HepG2 (cell line): ENCODE data around the gene CDX1.

Experiments
- GLI4 ChIP-seq: sonication (generic); formaldehyde crosslinking; IDR thresholded peaks from 2 replicates; pipeline ENCODE4 v1.5.1; 2020; ENCODE audit warnings: missing genetic modification reagents, mild to moderate bottlenecking, moderate library complexity, borderline replicate concordance
- HDAC6 ChIP-seq: fragments of 200-600 bp; sonication (generic); IDR thresholded peaks from 2 replicates; pipeline ENCODE4 v1.7.0; 2017; ENCODE audit warnings: mild to moderate bottlenecking, antibody characterized with exemption, low read length, low read depth
- HOXA7 ChIP-seq: sonication (generic); formaldehyde crosslinking; IDR thresholded peaks from 2 replicates; pipeline ENCODE4 v1.8.1; 2022; ENCODE audit warnings: mild to moderate bottlenecking, missing genetic modification reagents, moderate library complexity
- POLR2A ChIP-seq, 2 experiments: IDR thresholded peaks; 2 replicates each; pipeline ENCODE4 v1.6.1; 2011; ENCODE audit warnings: low read depth in 2 of 2, low read length in 2 of 2, mild to moderate bottlenecking in 1 of 2, moderate library complexity in 1 of 2; ENCODE audit not compliant: insufficient read depth in 1 of 2
- SP4 ChIP-seq: sonication (generic); formaldehyde crosslinking; IDR thresholded peaks from 2 replicates; pipeline ENCODE4 v1.8.1; 2023; ENCODE audit warnings: mild to moderate bottlenecking, missing genetic modification reagents
- SUZ12 ChIP-seq: fragments of 150-350 bp; IDR thresholded peaks from 2 replicates; pipeline ENCODE4 v1.6.1; 2014; ENCODE audit warnings: low read depth, low read length
- TF ChIP-seq, protein P1 (sequence below): sonication (generic); formaldehyde crosslinking; IDR thresholded peaks from 2 replicates; pipeline ENCODE4 v1.4.0; 2020; ENCODE audit warnings: missing genetic modification reagents, mild to moderate bottlenecking, borderline replicate concordance
- TF ChIP-seq, protein P2 (sequence below): sonication (generic); formaldehyde crosslinking; IDR thresholded peaks from 2 replicates; pipeline ENCODE4 v1.5.0; 2020; ENCODE audit warnings: mild to moderate bottlenecking, missing genetic modification reagents, moderate library complexity

DNA sequence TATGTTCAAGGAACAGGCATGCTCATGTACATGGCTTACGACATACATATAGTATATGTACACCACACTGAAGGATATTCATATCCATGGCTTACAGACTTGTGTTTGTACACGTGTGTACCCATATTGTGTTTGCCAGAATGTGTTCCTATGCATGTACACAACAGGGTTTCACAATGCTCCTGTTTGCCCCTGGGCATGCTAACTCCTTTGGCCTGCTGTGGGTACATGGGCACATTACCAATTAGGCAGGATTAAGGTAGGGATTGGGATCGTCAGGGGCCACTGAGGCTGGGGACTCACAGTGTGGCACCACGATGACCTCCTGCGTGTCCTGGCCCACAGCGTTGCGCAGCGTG is 37.1 kb upstream of the CDX1 start:
- TF ChIP-seq HOXA7 (CRISPR knock-in tag) (no peak), GLI4 (no peak), SP4 (CRISPR knock-in tag) (no peak), HDAC6 (no peak), POLR2A (IDR thresholded peaks at IDR 0.05; ENCODE audit: insufficient read depth in 1 of 2, low read depth in 2 of 2, low read length in 2 of 2) (no peak), SUZ12 (no peak)
- TF ChIP-seq, protein P1, sequence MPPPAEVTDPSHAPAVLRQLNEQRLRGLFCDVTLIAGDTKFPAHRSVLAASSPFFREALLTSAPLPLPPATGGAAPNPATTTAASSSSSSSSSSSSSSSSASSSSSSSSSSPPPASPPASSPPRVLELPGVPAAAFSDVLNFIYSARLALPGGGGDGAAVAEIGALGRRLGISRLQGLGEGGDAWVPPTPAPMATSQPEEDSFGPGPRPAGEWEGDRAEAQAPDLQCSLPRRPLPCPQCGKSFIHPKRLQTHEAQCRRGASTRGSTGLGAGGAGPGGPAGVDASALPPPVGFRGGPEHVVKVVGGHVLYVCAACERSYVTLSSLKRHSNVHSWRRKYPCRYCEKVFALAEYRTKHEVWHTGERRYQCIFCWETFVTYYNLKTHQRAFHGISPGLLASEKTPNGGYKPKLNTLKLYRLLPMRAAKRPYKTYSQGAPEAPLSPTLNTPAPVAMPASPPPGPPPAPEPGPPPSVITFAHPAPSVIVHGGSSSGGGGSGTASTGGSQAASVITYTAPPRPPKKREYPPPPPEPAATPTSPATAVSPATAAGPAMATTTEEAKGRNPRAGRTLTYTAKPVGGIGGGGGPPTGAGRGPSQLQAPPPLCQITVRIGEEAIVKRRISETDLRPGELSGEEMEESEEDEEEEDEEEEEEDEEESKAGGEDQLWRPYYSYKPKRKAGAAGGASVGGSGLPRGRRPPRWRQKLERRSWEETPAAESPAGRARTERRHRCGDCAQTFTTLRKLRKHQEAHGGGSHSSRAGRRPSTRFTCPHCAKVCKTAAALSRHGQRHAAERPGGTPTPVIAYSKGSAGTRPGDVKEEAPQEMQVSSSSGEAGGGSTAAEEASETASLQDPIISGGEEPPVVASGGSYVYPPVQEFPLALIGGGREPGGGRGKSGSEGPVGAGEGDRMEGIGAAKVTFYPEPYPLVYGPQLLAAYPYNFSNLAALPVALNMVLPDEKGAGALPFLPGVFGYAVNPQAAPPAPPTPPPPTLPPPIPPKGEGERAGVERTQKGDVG, result no peak
- TF ChIP-seq, protein P2, sequence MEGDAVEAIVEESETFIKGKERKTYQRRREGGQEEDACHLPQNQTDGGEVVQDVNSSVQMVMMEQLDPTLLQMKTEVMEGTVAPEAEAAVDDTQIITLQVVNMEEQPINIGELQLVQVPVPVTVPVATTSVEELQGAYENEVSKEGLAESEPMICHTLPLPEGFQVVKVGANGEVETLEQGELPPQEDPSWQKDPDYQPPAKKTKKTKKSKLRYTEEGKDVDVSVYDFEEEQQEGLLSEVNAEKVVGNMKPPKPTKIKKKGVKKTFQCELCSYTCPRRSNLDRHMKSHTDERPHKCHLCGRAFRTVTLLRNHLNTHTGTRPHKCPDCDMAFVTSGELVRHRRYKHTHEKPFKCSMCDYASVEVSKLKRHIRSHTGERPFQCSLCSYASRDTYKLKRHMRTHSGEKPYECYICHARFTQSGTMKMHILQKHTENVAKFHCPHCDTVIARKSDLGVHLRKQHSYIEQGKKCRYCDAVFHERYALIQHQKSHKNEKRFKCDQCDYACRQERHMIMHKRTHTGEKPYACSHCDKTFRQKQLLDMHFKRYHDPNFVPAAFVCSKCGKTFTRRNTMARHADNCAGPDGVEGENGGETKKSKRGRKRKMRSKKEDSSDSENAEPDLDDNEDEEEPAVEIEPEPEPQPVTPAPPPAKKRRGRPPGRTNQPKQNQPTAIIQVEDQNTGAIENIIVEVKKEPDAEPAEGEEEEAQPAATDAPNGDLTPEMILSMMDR (CRISPR knock-in tag), result no peak
